GM19043 (cell line): ENCODE data around the gene ZNF710.

ENCODE experiments used
- ATAC-seq: cut with Tn5 transposase; IDR thresholded peaks from one replicate; pipeline ENCODE4 v1.9.1; 2021; ENCODE audit warnings: low read depth; ENCODE audit not compliant: unreplicated experiment

ZNF710 gene

GRCh38 chr15:89985111-89985510 lies 16.0 kb upstream of the ZNF710 start:
- ATAC-seq = no peak

DNA sequence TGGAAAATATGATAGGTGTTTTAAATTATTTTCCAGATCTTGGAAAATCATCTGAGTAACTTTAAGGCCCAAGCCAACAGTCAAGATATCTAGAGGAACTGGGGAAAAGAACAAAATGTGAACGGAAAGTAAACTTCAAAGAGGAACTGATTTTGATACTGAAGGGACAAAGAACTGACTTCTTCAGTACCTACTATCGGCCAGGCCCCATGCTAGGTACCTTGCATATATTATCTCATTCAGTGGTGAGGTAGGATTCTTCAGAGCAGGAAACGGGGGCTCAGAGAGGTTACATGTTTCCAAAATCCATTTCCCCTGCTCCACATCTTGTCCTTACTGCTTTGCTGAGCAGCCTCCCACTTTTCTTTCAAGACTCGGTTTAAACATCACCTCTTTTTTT lies 9.8 kb upstream of the ZNF710 start:
- no peak for ATAC-seq

DNA sequence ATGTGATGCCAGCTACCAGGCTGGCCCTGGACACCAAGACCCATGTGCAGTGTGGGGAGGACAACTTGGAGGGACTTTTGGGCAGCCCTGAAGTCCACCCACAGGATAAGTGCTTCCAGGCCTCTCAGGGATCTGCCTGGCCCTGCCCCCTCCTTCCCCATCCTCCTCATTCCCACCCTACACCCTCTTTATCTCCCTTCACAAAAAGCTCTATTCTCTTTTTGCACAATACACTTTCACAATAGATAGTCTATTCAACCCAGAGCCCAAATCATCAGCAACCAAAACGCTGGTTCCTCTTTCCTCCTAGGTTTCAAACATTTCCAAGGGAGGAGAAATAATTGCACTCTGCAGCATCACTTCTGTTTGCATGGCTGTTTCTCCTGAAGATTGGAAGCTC lies 7.8 kb upstream of the ZNF710 start:
- no peak for ATAC-seq

- ATAC-seq = no peak
These were observed 4.0 kb upstream of the ZNF710 start for GRCh38 chr15:89997079-89997478.

DNA sequence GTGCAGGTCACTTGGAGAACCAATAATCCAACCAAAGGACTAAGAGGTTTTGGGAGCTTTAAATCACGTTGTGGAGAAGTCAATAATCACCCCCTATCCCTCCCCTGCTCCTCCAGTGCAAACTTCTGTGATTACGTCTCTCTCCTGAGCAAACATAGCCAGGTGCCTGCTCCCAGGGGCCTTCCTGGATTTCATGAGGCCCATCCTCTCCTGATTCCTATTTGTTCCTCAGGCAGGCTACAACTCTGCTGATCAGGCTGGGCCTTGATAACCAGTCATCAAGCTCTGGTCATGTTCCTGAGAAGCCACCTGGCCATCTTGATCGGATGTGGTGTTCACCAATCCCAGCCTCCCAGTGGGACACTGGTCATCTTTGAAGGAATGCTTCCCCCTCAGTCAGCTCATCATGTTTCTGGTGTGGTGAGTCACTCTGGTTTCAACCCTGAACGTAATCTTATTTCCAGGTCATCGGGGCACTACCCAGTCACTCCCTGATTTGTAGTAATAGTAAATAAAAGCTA lies 2.9 kb upstream of the ZNF710 start:
- no peak for ATAC-seq

GRCh38 chr15:89998923-89999675 lies 2.0 kb upstream of the ZNF710 start:
- no peak for ATAC-seq

DNA sequence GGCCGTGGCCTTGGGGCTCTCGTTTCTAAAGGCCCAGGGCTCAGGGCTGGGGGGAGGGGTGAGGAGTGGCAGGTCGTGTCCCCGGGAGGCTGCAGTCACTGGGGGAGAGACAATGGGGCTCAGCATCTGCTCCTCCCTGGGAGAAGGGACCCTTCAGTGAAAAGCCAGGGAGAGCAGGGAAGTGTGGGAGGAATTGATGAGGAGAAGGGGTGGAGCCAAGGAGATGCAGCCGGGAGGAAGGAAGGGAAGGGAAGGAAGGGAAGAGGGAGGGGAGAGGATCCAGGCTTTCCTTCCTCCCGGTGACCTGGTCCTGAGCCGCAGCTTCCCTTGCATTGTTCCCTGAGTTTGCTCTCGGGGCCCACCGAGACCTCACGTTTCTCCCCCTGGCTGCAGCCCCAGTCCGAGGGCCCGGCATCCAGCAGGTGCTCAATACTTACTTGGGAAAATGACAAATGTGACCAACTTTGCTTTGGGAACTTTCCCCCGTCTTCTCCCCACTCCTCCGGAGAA lies 1.4 kb upstream of the ZNF710 start:
- ATAC-seq = no peak

GRCh38 chr15:90000186-90001001 lies 730 bp upstream of the ZNF710 start:
- ATAC-seq = no peak

GRCh38 chr15:90001683-90002427 lies 731 bp downstream of the ZNF710 start:
- ATAC-seq = no peak

DNA sequence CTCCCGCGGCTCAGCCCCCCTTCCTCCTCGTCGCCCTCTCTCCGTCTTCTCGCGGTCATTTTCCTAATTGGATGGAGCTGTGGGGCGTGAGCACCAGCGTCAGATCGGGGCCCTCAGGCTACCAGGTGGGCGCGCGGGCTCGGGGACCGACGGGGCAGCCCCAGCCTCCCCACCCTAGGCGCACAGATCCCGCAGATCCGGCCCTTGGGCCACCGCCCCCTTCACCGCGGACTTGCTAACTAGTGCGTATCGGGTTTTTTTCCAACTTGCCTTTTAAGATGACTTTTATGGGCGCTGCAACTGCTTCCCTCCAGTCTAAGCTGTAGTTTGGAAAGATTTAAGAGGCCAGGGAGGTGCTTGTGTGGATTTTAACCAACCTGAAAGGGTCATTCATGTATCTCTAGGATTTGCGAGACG lies 1.3 kb downstream of the ZNF710 start:
- ATAC-seq = no peak

GRCh38 chr15:90003736-90004135 lies 2.6 kb downstream of the ZNF710 start:
- ATAC-seq = no peak

GRCh38 chr15:90004252-90004651 lies 3.1 kb downstream of the ZNF710 start:
- ATAC-seq = no peak

GRCh38 chr15:90004671-90005070 lies 3.5 kb downstream of the ZNF710 start:
- ATAC-seq = no peak

- ATAC-seq = no peak
These were observed 5.3 kb downstream of the ZNF710 start for GRCh38 chr15:90006217-90007075.

- ATAC-seq = no peak
These were observed 5.9 kb downstream of the ZNF710 start for GRCh38 chr15:90007076-90007460.

DNA sequence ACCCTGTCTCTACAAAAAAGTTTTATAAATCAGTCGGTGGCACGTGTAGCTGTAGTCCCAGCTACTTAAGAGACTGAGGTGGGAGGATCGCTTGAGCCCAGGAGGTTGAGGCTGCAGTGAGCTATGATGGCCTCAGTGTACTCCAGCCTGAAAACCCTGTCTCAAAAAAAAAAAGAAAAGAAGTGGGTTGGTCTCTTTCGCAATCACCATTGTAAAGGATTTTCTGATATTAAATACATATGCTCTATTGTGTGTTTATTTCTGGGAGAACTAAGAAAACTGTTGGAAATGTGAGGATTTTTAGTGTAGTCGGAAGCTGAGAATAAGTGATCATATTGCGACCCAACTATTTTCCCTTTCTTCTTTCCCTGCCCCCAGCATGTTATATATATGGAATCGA lies 7.5 kb downstream of the ZNF710 start:
- ATAC-seq = no peak

- no peak for ATAC-seq
These were observed 8.3 kb downstream of the ZNF710 start for GRCh38 chr15:90009301-90010022.

- no peak for ATAC-seq
These were observed 10.6 kb downstream of the ZNF710 start for GRCh38 chr15:90011705-90012104.

DNA sequence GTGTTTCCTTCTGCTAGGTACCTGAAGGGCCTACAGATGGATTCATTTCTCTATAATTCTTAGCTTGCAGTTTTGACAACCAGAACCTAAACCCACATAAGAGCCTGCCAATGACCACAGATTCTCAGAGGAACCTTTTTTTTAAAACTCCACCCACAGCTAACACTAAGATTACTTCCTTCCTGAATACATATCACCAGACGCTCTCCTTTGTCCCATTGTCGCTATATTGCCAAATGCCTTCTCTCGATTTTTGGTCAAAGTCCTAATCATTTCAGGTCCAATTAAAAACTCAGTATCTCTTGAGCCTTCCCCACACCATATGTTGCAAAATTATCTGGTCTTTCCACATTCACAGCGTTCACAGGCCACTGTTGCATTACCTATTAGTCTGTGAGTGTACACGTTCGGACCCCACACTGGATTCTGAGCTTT lies 12.4 kb downstream of the ZNF710 start:
- ATAC-seq = no peak
